ENCODE results near the gene GPRC5B.

GRCh38 chr16:19854543-19854876, 30.1 kb downstream of the GPRC5B start:
- no peak for TF ChIP-seq CTCF (IDR thresholded peaks at IDR 0.05; ENCODE audit: low read length)
- TF ChIP-seq EZH2 (optimal IDR thresholded peaks at IDR 0.05; ENCODE audit: low read depth, low read length) = no peak
